Endothelial cell of umbilical vein (primary cell): ENCODE measurements around the gene FAM9A. TPM values are rescaled to one million over a fixed set of nuclear protein-coding genes. Genes with fewer than 3 reads are reported as not detected.

Source experiments
- BruUV-seq: library from RNA; stranded (reverse); fragments of 400-500 nt; replicated peaks from 2 replicates; lab custom pipeline; 2021; lab: Mats Ljungman, UMichigan
- CTCF ChIA-PET: fragments of 300-600, 350-600 bp; sonication (Branson Sonifier 250); formaldehyde crosslinking; loops from one replicate; lab custom pipeline; 2021; ENCODE audit warnings: antibody characterized with exemption, inconsistent platforms; lab: Charles Lee
- POLR2A ChIA-PET: fragments of 300-600, 350-600 bp; sonication (Branson Sonifier 250); formaldehyde crosslinking; loops from one replicate; lab custom pipeline; 2021; ENCODE audit warnings: antibody characterized with exemption, inconsistent platforms; lab: Charles Lee
- DNase-seq: peaks from one replicate; pipeline ENCODE4 v3.0.0-alpha.2; 2011; ENCODE audit warnings: low read depth, low spot score
- FAIRE-seq: peaks from 2 replicates; lab custom pipeline; 2011; peaks lifted over from hg19 to GRCh38; lab: Jason Lieb, UNC
- H2AFZ ChIP-seq: 2 replicates; pipeline ENCODE4 v1.6.0; 2012; ENCODE audit warnings: low read depth, low read length, control low read depth, inconsistent platforms
- H3K27ac ChIP-seq: 2 replicates; pipeline ENCODE4 v1.5.1; 2011; ENCODE audit warnings: low read depth, mild to moderate bottlenecking, control low read depth, low read length, moderate library complexity; ENCODE audit not compliant: insufficient read depth
- H3K27me3 ChIP-seq, 2 experiments: 2 replicates each; pipeline versions ENCODE4 v1.6.0 to v1.6.1; 2011; ENCODE audit warnings: low read length in 2 of 2, mixed read lengths in 1 of 2; ENCODE audit not compliant: control insufficient read depth in 2 of 2, insufficient read depth in 2 of 2
- H3K36me3 ChIP-seq, 2 experiments: 2 replicates in 1 of 2; 3 replicates in 1 of 2; pipeline ENCODE4 v1.5.1; 2011; ENCODE audit warnings: low read length in 2 of 2, mild to moderate bottlenecking in 1 of 2, moderate library complexity in 1 of 2; ENCODE audit not compliant: control insufficient read depth in 2 of 2, insufficient read depth in 2 of 2; ENCODE audit errors: extremely low read depth in 1 of 2
- H3K4me1 ChIP-seq: 3 replicates; pipeline ENCODE4 v1.5.1; 2011; ENCODE audit warnings: mild to moderate bottlenecking, low read length; ENCODE audit not compliant: control insufficient read depth, insufficient read depth; ENCODE audit errors: extremely low read depth
- H3K4me2 ChIP-seq: 2 replicates; pipeline ENCODE4 v1.6.1; 2011; ENCODE audit warnings: low read length, control low read depth, mixed read lengths; ENCODE audit not compliant: insufficient read depth
- H3K4me3 ChIP-seq, 3 experiments: fragments of 200-600 bp in 1 of 3; sonication (generic), shearing (Covaris generic) in 1 of 3; replicated peaks in 1 of 3; 2 replicates each; pipeline ENCODE4 v1.5.1; 2011 to 2016; ENCODE audit warnings: control low read depth in 3 of 3, low read length in 3 of 3, mild to moderate bottlenecking in 2 of 3, inconsistent platforms in 1 of 3, low read depth in 1 of 3, moderate library complexity in 1 of 3; ENCODE audit not compliant: insufficient read depth in 1 of 3
- H3K79me2 ChIP-seq: 2 replicates; pipeline ENCODE4 v1.6.0; 2012; ENCODE audit warnings: low read length, inconsistent platforms; ENCODE audit not compliant: control insufficient read depth, insufficient read depth
- H3K9ac ChIP-seq: replicated peaks from 2 replicates; pipeline ENCODE3; 2011; ENCODE audit warnings: low read length, control low read depth; ENCODE audit not compliant: insufficient read depth; ENCODE audit errors: extremely low read depth
- H3K9me1 ChIP-seq: replicated peaks from 3 replicates; pipeline ENCODE4 v1.6.0; 2011; ENCODE audit warnings: mild to moderate bottlenecking, low read length; ENCODE audit not compliant: control insufficient read depth, insufficient read depth; ENCODE audit errors: extremely low read depth
- H3K9me3 ChIP-seq: replicated peaks from 2 replicates; pipeline ENCODE4 v1.5.1; 2012; ENCODE audit warnings: low read length, inconsistent platforms; ENCODE audit not compliant: control insufficient read depth, insufficient read depth
- H4K20me1 ChIP-seq: replicated peaks from 2 replicates; pipeline ENCODE3; 2011; ENCODE audit warnings: mild to moderate bottlenecking, low read length; ENCODE audit not compliant: control insufficient read depth, insufficient read depth; ENCODE audit errors: extremely low read depth
- CTCF ChIP-seq, 2 donors: IDR thresholded peaks; 1 replicate in 1 of 2; 2 replicates in 1 of 2; pipeline ENCODE4 v1.5.1; 2011; ENCODE audit warnings: low read length in 2 of 2, mild to moderate bottlenecking in 2 of 2, moderate library complexity in 2 of 2, control low read depth in 1 of 2, inconsistent platforms in 1 of 2, low read depth in 1 of 2; ENCODE audit not compliant: insufficient read depth in 1 of 2; ENCODE audit errors: extremely low read depth in 1 of 2
- EZH2 ChIP-seq: IDR thresholded peaks from 2 replicates; pipeline ENCODE4 v1.6.1; 2012; ENCODE audit warnings: borderline replicate concordance, low read depth, mild to moderate bottlenecking, moderate library complexity, low read length, inconsistent platforms; ENCODE audit not compliant: severe bottlenecking
- FOS ChIP-seq: IDR thresholded peaks from 2 replicates; pipeline ENCODE4 v1.6.1; 2011; ENCODE audit warnings: mild to moderate bottlenecking, low read length, moderate library complexity, borderline replicate concordance; ENCODE audit not compliant: insufficient read depth
- GATA2 ChIP-seq: IDR thresholded peaks from 2 replicates; pipeline ENCODE4 v1.7.0; 2011; ENCODE audit warnings: low read depth, mild to moderate bottlenecking, moderate library complexity, mixed read lengths, low read length; ENCODE audit not compliant: insufficient read length, insufficient read depth
- JUN ChIP-seq: IDR thresholded peaks from 2 replicates; pipeline ENCODE4 v1.6.1; 2011; ENCODE audit warnings: borderline replicate concordance, low read depth; ENCODE audit not compliant: insufficient read length, insufficient read depth
- MAX ChIP-seq: IDR thresholded peaks from 2 replicates; pipeline ENCODE4 v1.6.1; 2011; ENCODE audit not compliant: insufficient read depth, insufficient read length
- MYC ChIP-seq: IDR thresholded peaks from one replicate; pipeline ENCODE4 v1.6.1; 2011; ENCODE audit warnings: mild to moderate bottlenecking, low read depth, low read length
- POLR2A ChIP-seq: IDR thresholded peaks from 2 replicates; pipeline ENCODE4 v1.6.1; 2012; ENCODE audit warnings: low read depth, mild to moderate bottlenecking, control low read depth, low read length
- POLR2AphosphoS5 ChIP-seq: IDR thresholded peaks from 2 replicates; pipeline ENCODE4 v1.6.1; 2012; ENCODE audit warnings: low read depth, mild to moderate bottlenecking, control low read depth, low read length, moderate library complexity; ENCODE audit not compliant: insufficient read depth
- dilution Hi-C: fragments of 300-500 bp; cut with MboI; formaldehyde crosslinking; loops from one replicate; pipeline ENCODE4 v1.15.0; 2019; ENCODE audit warnings: low sequenced_read_pairs; ENCODE audit not compliant: extremely low pct_ligation_motif_present
- intact Hi-C: fragments of 100-400 bp; cut with micrococcal nuclease; formaldehyde crosslinking; loops from one replicate; pipeline ENCODE4 v1.10.0; 2022
- polyA plus RNA-seq, 4 experiments: library from polyadenylated mRNA; depleted of rRNA in 3 of 4; stranded (reverse) in 3 of 4; unstranded in 1 of 4; fragments of >200 nt; gene quantifications; 2 replicates each; pipeline versions ENCODE4 v1.2.1 to v1.2.3, GENCODE V29; 2011 to 2012; ENCODE audit warnings: missing spikeins in 1 of 4
- total RNA-seq: library from RNA; stranded (reverse); gene quantifications from 2 replicates; pipeline ENCODE4 v1.2.3, GENCODE V29; 2021

The FAM9A gene
- total and polyA plus RNA-seq, 2 donors (not counting 3 experiments of a cell fraction or from before 2014, with no cell fraction given): not detected

- intact Hi-C loops (no loop called here), dilution Hi-C loops (no loop called here)
- no peaks in the 10 kb centered on the region for H3K9me3 ChIP-seq
- DNase-seq (no peak), FAIRE-seq (no peak)
- H3K9me1 ChIP-seq: no peaks in the 10 kb centered on the region
- BruUV-seq: no TSS peak
- H3K9ac ChIP-seq: no peak overlapping the region
- H4K20me1 ChIP-seq: no peaks in the 10 kb centered on the region
- no peak overlapping the region for H2AFZ ChIP-seq
- H3K36me3 ChIP-seq: no peaks in the 10 kb centered on the region
- H3K4me3 ChIP-seq: no peak overlapping the region
- ChIA-PET CTCF (no interaction called here), POLR2A (no interaction called here)
- no peak for TF ChIP-seq MAX
- TF ChIP-seq POLR2A: no peak
- TF ChIP-seq CTCF (IDR thresholded peaks at IDR 0.05; ENCODE audit: extremely low read depth in 1 of 2, insufficient read depth in 1 of 2, low read depth in 1 of 2, low read length in 2 of 2): no peak
- TF ChIP-seq MYC: no peak
- no peak for TF ChIP-seq FOS
- no peak for TF ChIP-seq POLR2AphosphoS5
- no peak for TF ChIP-seq EZH2
- no peak for TF ChIP-seq JUN
- TF ChIP-seq GATA2: no peak
- no peaks in the 10 kb centered on the region for H3K27me3 ChIP-seq
- no peak overlapping the region for H3K27ac ChIP-seq
- no peaks in the 10 kb centered on the region for H3K79me2 ChIP-seq
- no peaks in the 10 kb centered on the region for H3K4me1 ChIP-seq
- H3K4me2 ChIP-seq: no peak overlapping the region
Observed at GRCh38 chrX:8820910-8821527, 19.8 kb upstream of the FAM9A start.
